MM.1S (cell line): ENCODE results near the gene CDON.

ENCODE experiments used
- EZH2 ChIP-seq: fragments of 300-600 bp; sonication (generic); optimal IDR thresholded peaks from 2 replicates; pipeline ENCODE3; 2017; ENCODE audit warnings: low read depth, mild to moderate bottlenecking, antibody characterized with exemption, low read length, mixed read lengths
- TF ChIP-seq, protein P1 (sequence below): fragments of 300-600 bp; sonication (generic); IDR thresholded peaks from 2 replicates; pipeline ENCODE4 v1.5.1; 2016; ENCODE audit warnings: antibody characterized with exemption, low read length, mixed read lengths

DNA sequence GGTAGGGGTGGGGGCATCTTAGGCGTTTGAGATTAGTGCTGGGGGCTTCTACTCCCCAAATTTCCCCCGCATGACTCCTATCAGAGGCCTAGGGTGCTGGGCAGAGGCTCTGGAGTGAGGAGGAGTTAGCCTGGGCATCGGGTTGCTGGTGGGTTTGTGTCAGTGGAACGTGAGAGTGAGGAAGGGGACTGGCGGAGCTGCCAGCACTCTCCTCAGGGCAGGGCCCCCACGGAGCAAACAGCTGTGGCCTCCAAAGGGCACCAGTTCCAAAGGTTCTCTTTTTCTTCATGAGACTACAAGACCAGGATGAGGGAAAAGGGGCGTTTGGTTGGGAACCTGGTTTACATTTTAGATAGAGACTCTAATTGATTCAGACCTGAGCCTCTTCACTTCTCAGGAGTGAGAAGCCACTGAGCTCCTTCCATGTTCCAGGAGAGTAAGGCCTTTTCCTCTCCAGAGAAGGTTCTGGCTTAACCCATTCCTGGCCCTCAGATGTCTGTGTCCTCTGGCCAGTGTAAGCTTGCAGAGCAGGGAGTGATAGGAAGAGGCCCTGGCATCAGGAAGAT is 35.6 kb upstream of the CDON start:
- TF ChIP-seq, protein P1, sequence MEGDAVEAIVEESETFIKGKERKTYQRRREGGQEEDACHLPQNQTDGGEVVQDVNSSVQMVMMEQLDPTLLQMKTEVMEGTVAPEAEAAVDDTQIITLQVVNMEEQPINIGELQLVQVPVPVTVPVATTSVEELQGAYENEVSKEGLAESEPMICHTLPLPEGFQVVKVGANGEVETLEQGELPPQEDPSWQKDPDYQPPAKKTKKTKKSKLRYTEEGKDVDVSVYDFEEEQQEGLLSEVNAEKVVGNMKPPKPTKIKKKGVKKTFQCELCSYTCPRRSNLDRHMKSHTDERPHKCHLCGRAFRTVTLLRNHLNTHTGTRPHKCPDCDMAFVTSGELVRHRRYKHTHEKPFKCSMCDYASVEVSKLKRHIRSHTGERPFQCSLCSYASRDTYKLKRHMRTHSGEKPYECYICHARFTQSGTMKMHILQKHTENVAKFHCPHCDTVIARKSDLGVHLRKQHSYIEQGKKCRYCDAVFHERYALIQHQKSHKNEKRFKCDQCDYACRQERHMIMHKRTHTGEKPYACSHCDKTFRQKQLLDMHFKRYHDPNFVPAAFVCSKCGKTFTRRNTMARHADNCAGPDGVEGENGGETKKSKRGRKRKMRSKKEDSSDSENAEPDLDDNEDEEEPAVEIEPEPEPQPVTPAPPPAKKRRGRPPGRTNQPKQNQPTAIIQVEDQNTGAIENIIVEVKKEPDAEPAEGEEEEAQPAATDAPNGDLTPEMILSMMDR, result no peak
- no peak for TF ChIP-seq EZH2
